LoVo (cell line): Measurements from ENCODE around the gene SOHLH1.
A peak's percentile ranks its signal among the peaks of the same experiment; 100 is the strongest.

Experiments used
- DNase-seq: peaks from one replicate; pipeline ENCODE4 v3.0.0-alpha.2; 2016; ENCODE audit warnings: low spot score

SOHLH1 gene

GRCh38 chr9:135703726-135704125, 4.4 kb upstream of the SOHLH1 start:
- no peak for DNase-seq

DNA sequence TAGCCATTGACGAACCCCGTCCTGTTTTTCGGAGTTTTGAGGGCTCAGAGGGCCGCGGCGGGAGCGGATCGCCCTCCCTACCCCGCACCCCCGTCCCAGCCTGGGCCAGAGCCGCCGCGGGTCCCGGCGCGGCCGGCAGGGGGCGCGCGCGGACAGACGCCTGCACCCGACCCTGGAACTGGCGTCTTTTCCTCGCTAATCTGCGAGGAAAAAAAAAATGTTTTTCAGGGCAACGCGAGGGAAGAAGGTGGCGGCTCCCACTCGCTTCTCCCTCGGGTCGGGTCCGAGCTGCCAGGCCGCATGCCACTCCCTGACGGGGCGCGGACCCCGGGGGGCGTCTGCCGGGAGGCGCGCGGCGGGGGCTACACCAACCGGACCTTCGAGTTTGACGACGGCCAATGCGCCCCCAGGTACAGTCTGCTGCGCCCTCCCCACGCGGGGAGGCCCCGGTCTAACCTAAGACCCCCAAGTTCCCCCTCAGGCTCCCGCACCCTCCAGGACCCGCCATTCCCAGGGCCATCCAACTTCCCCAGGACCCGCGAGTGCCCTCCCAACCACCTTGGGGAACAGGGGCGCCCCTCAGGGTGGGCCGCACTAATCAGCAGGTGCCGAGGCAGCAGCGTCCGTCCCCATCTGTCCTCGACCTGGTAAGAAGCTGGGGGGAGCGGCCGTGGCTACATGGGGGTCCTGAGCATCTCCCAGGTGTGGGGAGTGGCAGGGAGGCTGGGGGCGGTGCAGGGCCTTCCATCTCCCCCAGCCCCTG, 2.9 kb upstream of the SOHLH1 start, which contains the start of gene KCNT1:
Gene KCNT1, plus strand, starts transcription at position 227 of the 763 bp plus-strand sequence. Its CDS starts 74 bp downstream, at position 301.
- DNase-seq: peak; percentile 38

DNA sequence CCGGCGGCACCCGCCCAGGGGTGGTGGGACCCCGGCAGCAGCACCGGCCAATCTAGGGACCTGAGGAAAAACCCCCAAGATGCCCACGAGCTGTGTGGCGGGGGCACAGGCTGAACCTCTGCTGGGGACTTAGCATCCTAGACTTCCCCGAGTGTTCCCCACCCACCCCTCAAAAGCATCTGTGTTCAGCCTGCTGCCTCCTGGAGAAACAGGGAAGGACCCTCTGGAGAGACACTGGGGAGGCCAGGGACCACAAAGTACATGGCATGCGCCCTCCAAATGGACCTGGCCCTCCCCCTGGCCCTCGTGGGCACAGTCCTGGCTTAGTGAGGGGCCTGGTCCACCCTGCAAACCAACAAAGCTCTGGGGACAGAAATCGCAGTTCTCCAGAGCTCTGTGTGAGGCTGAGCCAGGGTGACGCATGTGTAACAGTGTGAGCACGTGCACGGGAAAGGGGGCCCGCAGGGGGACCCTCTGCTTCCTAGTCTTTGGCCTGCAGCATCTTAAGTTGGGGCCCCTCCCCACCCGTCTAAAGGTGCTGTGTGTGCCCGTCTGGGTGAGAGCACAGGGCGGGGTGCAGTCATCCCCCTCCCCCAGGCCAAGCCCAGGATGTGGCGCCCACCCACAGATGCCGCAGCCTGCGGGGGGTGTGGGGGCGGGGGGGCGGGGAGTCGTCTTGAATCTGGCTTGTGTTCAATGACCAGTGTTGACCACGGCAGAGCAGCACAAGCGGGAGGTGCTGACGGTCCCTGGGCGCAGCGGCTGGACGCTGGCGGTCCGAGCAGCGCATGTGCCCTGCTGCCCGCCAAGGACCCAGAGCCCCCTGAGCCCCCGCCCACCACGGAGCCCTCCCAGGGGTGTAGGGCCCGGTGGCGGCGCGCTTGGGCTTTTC, 2.0 kb upstream of the SOHLH1 start:
- DNase-seq: no peak

GRCh38 chr9:135700525-135700924, 1.2 kb upstream of the SOHLH1 start:
- no peak for DNase-seq

DNA sequence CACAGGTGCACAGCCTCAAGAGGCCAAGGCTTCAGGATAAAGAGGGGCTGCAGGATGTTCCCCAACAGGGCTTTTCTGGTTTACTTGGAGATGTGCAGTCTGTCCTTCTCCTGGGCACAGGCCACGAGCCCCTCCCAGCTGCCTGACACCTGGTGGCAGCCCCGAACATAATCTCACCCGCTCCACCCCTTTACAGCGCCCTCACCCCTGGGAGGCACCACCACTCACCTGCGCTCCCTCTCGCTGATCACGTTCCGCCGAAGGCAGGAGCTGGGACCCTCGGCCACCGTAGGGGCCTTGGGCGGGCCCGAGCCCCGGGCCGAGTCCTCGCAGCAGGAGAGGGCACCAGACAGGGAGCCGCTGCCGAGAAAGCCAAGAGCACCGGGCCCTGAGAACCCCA, 514 bp downstream of the SOHLH1 start:
- no peak for DNase-seq

- no peak for DNase-seq
Observed at GRCh38 chr9:135698236-135698635, 1.0 kb downstream of the SOHLH1 start.

- no peak for DNase-seq
Observed at GRCh38 chr9:135697226-135697625, 2.1 kb downstream of the SOHLH1 start.

- no peak for DNase-seq
Observed at GRCh38 chr9:135696446-135696845, 2.8 kb downstream of the SOHLH1 start.

GRCh38 chr9:135695642-135696041, 3.6 kb downstream of the SOHLH1 start:
- DNase-seq: no peak

DNA sequence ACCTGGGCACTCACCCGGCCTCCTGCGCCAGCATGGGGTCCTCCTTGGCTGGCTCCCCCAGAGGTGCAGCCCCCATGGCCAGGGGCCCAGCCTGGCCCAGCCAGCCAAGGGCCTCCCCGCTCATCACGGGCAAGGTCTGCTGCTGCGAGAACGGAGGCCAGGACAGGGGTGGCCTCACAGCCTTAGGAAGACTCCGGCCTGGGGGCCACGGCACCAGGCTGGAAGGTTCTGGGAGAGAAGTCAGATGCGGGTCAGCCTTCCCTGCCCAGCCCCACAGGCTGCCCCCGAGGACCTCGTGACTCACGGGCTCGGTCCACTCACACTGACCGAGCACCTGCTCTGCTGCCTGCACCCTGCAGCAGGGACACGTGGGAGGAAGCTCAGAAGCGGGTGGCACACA, 4.2 kb downstream of the SOHLH1 start:
- DNase-seq: no peak

GRCh38 chr9:135694414-135694813, 4.9 kb downstream of the SOHLH1 start:
- no peak for DNase-seq

GRCh38 chr9:135693771-135694170, 5.5 kb downstream of the SOHLH1 start:
- DNase-seq: no peak

GRCh38 chr9:135693265-135693664, 6.0 kb downstream of the SOHLH1 start:
- no peak for DNase-seq

DNA sequence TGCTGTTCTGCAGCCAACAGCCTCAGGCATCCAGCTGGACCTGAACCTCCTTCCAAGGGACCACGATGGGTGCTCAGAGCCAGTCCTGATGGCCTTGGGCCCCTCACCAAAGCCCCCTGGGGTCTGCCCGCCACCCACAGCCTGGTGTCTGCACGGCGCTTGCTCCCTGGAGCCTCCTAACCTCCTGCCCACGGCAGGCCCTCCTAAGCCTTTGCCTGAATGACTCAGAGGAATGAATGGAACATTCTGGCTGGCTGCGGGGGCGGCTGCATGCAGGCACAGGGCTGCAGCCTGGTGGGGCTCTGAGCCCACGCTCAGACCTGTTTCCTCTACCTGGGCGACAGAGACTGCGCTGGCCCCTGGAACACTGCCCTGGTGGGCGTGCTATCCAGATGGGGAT, 6.9 kb downstream of the SOHLH1 start:
- no peak for DNase-seq

- no peak for DNase-seq
Observed at GRCh38 chr9:135690836-135691570, 8.3 kb downstream of the SOHLH1 start.

- no peak for DNase-seq
Observed at GRCh38 chr9:135689011-135689410, 10.3 kb downstream of the SOHLH1 start.

DNA sequence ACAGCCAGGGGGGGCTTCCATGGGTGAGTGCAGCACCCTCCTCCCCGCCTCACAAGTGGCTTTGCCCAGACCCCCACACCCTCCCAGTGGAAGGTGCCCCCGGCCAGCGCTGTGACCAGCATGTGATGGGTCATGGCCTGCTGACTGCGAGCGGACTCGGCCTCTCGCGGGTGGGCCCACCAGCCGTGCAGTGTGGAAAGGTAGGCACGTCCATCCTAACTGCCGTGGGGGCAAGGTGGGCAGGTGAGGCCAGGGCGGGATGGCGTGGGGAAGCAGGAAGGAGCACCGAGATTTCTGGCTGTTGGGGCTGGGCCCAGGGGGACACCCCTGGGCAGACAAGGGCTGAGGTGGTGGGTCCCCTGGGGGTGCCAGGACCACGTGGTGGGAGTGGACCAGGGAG, 12.1 kb downstream of the SOHLH1 start:
- no peak for DNase-seq

GRCh38 chr9:135684691-135685090, 14.6 kb downstream of the SOHLH1 start:
- DNase-seq: no peak

DNA sequence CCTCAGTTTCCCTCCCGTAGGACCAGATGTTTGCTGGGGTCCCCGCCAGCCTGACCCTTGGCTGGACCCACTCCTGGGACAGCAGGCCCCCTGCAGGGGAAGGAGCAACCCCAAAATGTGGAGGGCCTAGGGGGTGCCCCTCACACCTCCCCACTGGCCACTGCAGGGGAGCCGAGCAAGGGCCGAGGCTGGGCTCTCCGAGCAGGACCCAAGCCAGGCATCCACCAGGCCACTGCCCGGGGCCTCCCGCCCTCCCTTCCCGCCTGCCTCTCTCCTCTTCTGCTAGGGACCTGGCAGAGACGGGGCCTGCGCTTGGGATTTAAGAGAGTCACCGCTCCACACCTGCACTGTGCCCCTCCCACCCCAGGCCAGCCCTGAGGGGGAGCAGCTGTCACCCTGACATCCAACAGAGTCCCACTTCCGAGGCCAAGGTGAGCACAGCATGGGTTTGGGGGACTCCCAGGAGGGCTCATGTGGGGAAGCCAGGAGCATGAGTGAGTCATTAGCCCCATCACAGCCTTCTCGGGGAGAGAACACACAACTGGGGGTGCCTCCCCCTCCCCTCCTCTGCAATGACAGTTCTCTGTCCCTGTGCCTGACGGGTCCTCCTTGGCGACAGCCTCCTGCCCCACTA, 15.8 kb downstream of the SOHLH1 start:
- no peak for DNase-seq

DNA sequence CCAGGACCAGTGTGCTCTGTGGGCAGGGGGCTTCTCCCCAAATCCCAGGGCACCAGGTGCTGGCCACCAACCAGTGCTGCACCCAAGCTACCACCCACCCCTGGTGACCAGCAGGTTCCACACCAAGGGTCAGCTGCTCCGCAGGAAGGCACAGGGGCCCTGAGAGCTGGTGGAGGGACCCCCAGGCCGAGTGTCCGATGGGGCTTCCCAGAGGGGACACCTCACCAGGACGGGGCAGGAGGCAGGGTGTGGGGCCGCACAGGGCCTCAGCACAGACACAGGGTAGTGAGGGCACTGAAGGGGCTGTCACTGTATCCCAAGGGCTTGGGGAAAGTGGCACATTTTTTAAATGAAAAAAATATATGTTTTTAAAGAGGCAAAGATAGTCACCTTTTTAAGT, 18.1 kb downstream of the SOHLH1 start:
- DNase-seq: no peak

- no peak for DNase-seq
Observed at GRCh38 chr9:135680056-135680455, 19.2 kb downstream of the SOHLH1 start.
